Effector memory CD4-positive, alpha-beta T cell (primary cell): ENCODE data around the gene RHD.
"Not testable (repeated sequence)": the region's sequence is repeated elsewhere in the genome, so short reads cannot be mapped to it uniquely, and the experiment has no call there.

Experiments
- DNase-seq, 3 donors: peaks; one replicate each; pipeline ENCODE4 v3.0.0-alpha.2; 2020
- H3K27ac ChIP-seq: 2 replicates; pipeline ENCODE4 v1.7.0; 2013; ENCODE audit warnings: mild to moderate bottlenecking, low read length, moderate library complexity; ENCODE audit not compliant: insufficient read depth, poor library complexity, severe bottlenecking
- H3K27me3 ChIP-seq: replicated peaks from 2 replicates; pipeline ENCODE4 v1.7.0; 2013; ENCODE audit warnings: mild to moderate bottlenecking, low read length; ENCODE audit not compliant: insufficient read depth, control insufficient read depth, poor library complexity, severe bottlenecking
- H3K36me3 ChIP-seq: 2 replicates; pipeline ENCODE4 v1.7.0; 2013; ENCODE audit warnings: mild to moderate bottlenecking, low read length, moderate library complexity; ENCODE audit not compliant: control insufficient read depth, insufficient read depth
- H3K4me1 ChIP-seq: 2 replicates; pipeline ENCODE4 v1.7.0; 2013; ENCODE audit warnings: low read length, mild to moderate bottlenecking; ENCODE audit not compliant: control insufficient read depth, insufficient read depth, poor library complexity, severe bottlenecking
- H3K4me3 ChIP-seq: 2 replicates; pipeline ENCODE4 v1.7.0; 2013; ENCODE audit warnings: low read length, low read depth, mild to moderate bottlenecking; ENCODE audit not compliant: insufficient read depth, poor library complexity, severe bottlenecking
- H3K9me3 ChIP-seq: 2 replicates; pipeline ENCODE4 v1.7.0; 2013; ENCODE audit warnings: mild to moderate bottlenecking, low read length, moderate library complexity; ENCODE audit not compliant: control insufficient read depth
- total RNA-seq, 3 donors: gene quantifications; one replicate each; lab custom pipeline; 2026; lab: John Stamatoyannopoulos, UW

Gene RHD
- 0 to 0.61 (median 0) reads per million in 3 donors for total RNA-seq

DNA sequence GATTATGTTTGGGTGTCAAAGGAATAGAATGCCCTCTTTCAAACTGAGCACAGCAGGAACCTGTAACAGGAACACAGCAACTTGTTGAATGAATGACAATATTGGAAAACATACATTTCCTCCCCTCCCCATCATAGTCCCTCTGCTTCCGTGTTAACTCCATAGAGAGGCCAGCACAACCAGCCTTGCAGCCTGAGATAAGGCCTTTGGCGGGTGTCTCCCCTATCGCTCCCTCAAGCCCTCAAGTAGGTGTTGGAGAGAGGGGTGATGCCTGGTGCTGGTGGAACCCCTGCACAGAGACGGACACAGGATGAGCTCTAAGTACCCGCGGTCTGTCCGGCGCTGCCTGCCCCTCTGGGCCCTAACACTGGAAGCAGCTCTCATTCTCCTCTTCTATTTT lies at the start of gene RHD:
TSS of gene RHD (plus strand) at position 272 of the 400 bp plus-strand sequence. CDS start at position 311, 39 bp downstream.
- not testable (repeated sequence) for H3K27me3 ChIP-seq, H3K27ac ChIP-seq, H3K4me1 ChIP-seq, DNase-seq, H3K36me3 ChIP-seq, H3K4me3 ChIP-seq, H3K9me3 ChIP-seq

DNA sequence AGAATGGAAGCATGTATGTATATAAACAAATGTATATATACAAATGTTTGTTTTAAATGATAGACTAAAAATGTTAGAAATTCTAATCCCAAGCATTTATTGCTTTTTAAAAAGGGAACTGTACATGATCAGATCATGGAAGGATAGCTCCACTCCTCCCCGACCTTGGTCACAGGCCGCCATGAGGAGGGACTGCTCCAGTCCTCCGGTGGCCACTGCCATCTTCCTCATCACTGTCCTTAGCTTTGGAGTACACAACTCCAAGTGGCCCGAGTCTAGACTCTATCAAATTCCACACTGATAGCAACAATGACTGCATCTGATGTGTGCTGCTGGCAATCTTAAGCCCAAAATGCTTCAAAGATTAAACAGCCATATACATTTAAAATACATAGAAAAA lies 49.7 kb upstream of the RHD start:
- Histone ChIP-seq H3K4me3 (no peak overlapping the region), H3K27ac (no peak overlapping the region), H3K27me3 (no peaks in the 10 kb centered on the region), H3K36me3 (peaks cover 63% of the 10 kb centered on the region), H3K4me1 (no peaks in the 10 kb centered on the region), H3K9me3 (no peaks in the 10 kb centered on the region)
- no peak for DNase-seq

DNA sequence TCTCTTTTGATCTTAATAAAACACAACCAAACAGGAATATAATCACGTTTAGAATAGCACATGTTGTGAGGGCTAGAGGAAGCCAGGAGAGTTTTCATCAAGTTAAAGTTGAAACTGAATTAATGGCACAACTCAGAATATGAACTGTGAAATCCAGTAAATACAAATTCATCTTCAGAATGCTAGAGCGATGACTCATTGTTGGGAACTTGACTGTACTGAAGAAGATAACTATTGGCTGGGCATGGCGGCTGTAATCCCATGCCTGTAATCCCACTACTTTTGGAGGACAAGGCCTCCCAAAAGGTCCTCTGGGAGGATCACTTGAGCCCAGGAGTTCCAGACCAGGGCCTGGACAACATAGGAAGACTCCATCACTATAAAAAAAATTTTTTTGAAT lies 48.8 kb upstream of the RHD start:
- peaks cover 72% of the 10 kb centered on the region for H3K36me3 ChIP-seq
- no peak overlapping the region for H3K27ac ChIP-seq
- H3K4me1 ChIP-seq = no peaks in the 10 kb centered on the region
- no peak overlapping the region for H3K4me3 ChIP-seq
- no peak for DNase-seq
- no peaks in the 10 kb centered on the region for H3K9me3 ChIP-seq
- no peaks in the 10 kb centered on the region for H3K27me3 ChIP-seq

DNA sequence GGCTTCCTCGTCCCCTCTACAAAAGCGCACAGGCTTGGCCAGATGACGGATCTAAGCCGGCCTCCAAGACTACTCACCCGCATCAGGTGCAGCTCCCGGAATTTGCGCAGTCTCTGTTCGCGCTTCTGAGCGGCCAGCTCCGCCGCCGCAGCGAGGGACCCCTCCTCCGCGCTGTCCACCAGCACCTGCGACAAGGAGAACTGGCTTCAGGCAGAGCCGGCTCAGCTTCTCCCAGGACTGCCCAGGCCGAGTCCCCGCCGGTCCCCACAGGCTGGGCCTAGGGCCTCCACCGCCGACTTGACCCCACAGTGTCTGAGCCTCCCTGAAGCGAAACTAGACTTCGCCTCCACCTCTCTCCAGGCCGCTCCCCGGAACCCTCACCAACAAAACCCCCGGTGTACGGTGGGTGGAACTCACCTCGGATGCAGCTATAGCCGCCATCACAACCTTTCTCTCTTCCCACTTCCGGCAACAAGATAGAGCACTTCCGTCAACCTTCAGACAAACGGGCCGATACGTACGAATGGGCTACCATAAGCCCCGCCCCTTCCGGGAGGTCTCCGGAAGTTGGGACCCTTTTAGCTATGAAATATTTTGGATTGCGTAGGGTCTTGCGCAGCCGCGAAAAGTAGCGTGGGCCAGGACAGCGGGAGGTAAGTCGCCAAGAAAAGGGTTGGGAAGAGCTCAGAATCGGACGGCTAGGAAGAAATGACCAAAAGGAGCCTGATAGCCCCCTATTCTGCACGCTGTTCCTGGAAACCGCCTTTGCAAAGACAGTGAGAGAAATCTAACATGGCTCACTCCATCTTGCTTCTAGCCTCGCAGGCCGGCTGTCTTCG lies 40.1 kb upstream of the RHD start, which contains the start of gene SYF2:
TSS of gene SYF2 (minus strand) at position 476 of the 839 bp plus-strand sequence. CDS start at position 441, 35 bp downstream.
- Histone ChIP-seq H3K27me3 (no peaks in the 10 kb centered on the region), H3K4me3 (peak within 1 kb of the TSS; percentile 84), H3K36me3 (peaks cover 28% of the 10 kb centered on the region), H3K9me3 (no peaks in the 10 kb centered on the region), H3K27ac (peak within 1 kb of the TSS; percentile 94), H3K4me1 (peaks cover 6% of the 10 kb centered on the region)
- peak; percentile 77 to 85 (median 78) for DNase-seq

DNA sequence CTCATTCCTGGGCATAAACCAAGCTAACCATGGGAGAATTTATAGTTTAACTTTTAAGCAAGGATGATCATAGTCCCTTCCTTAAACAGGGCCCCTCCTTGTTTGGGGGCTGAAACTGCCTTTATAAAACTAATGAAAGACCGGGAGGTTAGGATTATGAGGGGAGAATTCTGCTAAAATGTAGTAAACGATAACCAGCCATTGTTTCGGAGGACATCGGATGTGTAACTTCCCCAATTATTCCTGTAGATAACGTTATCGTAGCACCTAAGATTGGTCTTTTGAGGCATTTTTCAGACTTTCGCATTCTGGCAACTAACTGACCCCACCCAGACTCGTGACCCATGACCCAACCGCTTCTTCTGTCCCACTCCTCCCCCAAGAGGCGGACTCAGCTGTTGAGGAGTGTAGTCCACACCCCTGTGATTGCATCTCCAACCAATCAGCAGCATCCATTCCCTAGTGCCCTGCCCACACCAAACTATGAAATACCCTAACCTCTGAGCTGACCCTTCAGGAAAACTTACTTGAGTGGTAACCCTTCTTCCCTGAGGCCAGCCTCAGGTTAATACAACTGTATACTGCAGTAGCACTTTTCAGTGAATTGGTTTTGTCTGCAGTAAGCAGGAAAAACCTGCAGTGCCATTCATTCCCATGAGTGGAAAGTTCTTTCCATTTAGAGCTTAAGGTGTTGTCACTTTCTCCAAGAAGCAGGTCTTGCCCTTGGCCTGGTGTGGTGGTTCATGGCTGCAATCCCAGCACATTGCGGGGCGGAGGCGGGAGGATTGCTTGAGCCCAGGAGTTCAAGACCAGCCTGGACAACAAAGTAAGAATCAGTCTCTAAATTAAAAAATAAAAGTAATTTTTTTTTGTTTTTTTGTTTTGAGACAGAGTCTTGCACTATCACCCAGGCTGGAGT lies 39.2 kb upstream of the RHD start:
- H3K36me3 ChIP-seq = peaks cover 20% of the 10 kb centered on the region
- peaks cover 6% of the 10 kb centered on the region for H3K4me1 ChIP-seq
- no peaks in the 10 kb centered on the region for H3K9me3 ChIP-seq
- H3K27me3 ChIP-seq = no peaks in the 10 kb centered on the region
- peak; percentile 17 to 41 (median 25) for DNase-seq
- H3K27ac ChIP-seq = peak overlapping the region; percentile 94
- peak overlapping the region; percentile 84 for H3K4me3 ChIP-seq

DNA sequence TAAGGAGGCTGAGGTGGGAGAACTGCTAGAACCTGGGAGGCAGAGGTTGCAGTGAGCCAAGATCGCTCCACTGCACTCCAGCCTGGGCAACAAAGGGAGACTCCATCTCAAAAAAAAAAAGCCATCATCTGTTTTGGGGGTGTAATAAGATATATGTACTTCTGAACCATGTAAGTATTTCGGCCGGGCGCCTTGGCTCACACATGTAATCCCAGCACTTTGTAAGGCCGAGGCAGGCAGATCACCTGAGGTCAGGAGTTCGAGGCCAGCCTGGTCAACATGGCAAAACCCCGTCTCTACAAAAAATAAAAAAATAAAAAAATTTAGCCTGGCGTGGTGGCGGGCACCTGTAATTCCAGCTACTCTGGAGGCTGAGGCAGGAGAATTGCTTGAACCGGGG lies 36.9 kb upstream of the RHD start:
- H3K4me1 ChIP-seq = peaks cover 13% of the 10 kb centered on the region
- DNase-seq, H3K9me3 ChIP-seq, H3K4me3 ChIP-seq, H3K27ac ChIP-seq, H3K27me3 ChIP-seq, H3K36me3 ChIP-seq: not testable (repeated sequence)

DNA sequence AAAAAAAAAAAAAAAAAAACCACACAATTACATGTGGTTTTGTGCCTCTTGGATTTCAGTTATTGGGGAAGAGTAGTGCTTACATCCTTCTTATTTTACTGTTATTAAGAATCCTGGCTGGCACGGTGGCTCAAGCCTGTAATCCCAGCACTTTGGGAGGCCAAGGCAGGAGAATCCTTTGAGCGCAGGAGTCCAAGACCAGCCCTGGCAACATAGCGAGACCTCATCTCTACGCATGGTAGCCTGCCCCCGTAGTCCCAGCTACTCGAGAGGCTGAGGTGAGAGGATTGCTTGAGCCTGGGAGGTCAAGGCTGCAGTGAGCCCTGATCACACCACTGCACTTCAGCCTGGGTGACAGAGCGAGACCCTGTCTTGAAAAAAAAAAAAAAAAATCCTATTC lies 36.0 kb upstream of the RHD start:
- peaks cover 19% of the 10 kb centered on the region for H3K4me1 ChIP-seq
- DNase-seq, H3K27ac ChIP-seq, H3K36me3 ChIP-seq, H3K4me3 ChIP-seq, H3K27me3 ChIP-seq, H3K9me3 ChIP-seq: not testable (repeated sequence)

DNA sequence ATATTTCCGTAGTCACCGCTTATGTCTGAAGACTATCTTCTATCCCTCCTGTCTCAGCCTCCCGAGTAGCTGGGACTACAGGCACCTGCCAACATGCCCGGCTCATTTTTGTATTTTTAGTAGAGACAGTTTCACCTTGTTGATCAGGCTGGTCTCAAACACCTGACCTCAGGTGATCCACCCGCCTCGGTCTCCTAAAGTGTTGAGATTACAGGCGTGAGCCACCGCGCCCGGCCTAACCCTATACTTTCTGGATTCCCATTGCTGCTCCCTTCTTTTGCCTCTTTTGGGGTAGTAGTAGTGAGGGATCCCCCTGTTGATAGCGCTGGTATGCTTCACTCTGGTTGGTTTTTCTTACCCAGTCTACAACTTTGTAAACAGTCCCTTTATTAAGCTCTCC lies 34.3 kb upstream of the RHD start:
- Histone ChIP-seq H3K36me3 (peaks cover 15% of the 10 kb centered on the region), H3K9me3 (no peaks in the 10 kb centered on the region), H3K27ac (no peak overlapping the region), H3K4me1 (peaks cover 18% of the 10 kb centered on the region), H3K4me3 (no peak overlapping the region), H3K27me3 (no peaks in the 10 kb centered on the region)
- no peak for DNase-seq

DNA sequence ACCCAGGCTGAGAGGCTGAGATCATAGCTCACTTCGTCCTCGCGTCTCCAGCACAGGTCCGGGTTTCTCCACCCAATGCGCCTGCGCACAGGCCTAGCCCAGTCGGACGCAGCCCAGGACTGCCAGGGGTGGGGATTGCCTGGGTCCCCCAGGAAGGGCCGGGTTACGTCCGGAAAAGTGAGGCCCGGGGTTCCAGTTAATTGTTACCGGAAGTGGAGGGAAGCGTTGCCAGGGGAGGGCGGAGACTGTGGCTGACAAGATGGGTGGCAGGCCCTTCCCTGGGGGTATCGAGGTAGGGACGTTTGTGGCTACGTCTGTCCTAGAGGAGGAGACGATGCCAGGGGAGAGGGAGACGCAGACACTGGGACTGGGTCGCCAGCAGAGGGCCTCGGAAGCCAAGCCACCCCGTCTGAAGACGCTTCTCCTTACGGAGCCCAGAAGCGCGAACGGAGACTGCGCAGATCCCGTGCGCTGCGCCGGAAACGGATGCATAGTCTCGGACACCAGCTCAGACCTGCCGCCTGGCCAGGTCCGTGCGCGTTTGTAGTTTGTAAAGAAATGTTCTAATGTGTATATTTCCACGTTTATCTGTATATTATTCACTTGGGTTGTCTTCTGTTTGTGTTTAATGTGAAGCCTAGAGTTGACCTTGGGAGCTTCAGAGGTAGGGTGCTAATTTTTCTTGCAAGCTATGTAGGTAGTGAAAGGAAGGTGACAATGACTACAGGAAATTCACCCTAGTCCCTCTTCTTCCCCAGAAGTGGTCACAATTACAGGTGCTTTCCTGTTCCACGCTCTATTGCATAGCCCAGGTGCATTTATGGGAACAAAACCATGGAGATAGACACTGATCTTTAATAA lies 32.4 kb upstream of the RHD start:
- peak overlapping the region; percentile 33 for H3K4me3 ChIP-seq
- H3K9me3 ChIP-seq = no peaks in the 10 kb centered on the region
- peak; percentile 78 to 82 (median 79) for DNase-seq
- H3K27me3 ChIP-seq = no peaks in the 10 kb centered on the region
- H3K27ac ChIP-seq = peak overlapping the region; percentile 80
- peaks cover 34% of the 10 kb centered on the region for H3K36me3 ChIP-seq
- peaks cover 29% of the 10 kb centered on the region for H3K4me1 ChIP-seq
